Muscle layer of duodenum (tissue), 2 donors: ENCODE results near the gene MAOA.

ENCODE experiments used
- H3K27ac ChIP-seq: one replicate; pipeline ENCODE4 v1.7.0; 2013; ENCODE audit warnings: mild to moderate bottlenecking, low read length
- H3K27me3 ChIP-seq: one replicate; pipeline ENCODE4 v1.7.0; 2013; ENCODE audit warnings: low read depth, mild to moderate bottlenecking, control low read depth, low read length
- H3K36me3 ChIP-seq, 2 donors: one replicate each; pipeline ENCODE4 v1.7.0; 2013; ENCODE audit warnings: low read length in 2 of 2, control low read depth in 1 of 2, mild to moderate bottlenecking in 1 of 2; ENCODE audit not compliant: insufficient read depth in 2 of 2, control insufficient read depth in 1 of 2
- H3K4me1 ChIP-seq, 2 donors: one replicate each; pipeline ENCODE4 v1.7.0; 2013; ENCODE audit warnings: low read length in 2 of 2, mild to moderate bottlenecking in 2 of 2, control low read depth in 1 of 2, moderate library complexity in 1 of 2; ENCODE audit not compliant: insufficient read depth in 2 of 2, control insufficient read depth in 1 of 2
- H3K4me3 ChIP-seq, 2 donors: one replicate each; pipeline ENCODE4 v1.7.0; 2013; ENCODE audit warnings: low read length in 2 of 2, low read depth in 1 of 2, mild to moderate bottlenecking in 1 of 2
- H3K9me3 ChIP-seq, 2 donors: one replicate each; pipeline ENCODE4 v1.7.0; 2013; ENCODE audit warnings: low read length in 2 of 2, control low read depth in 1 of 2, mild to moderate bottlenecking in 1 of 2; ENCODE audit not compliant: control insufficient read depth in 1 of 2
- donor health status: healthy.

The MAOA gene

GRCh38 chrX:43693602-43694406 is 37.7 kb downstream of the MAOA start:
- Histone ChIP-seq H3K4me1 (peaks cover 0 to 15% of the 10 kb centered on the region in 2 donors), H3K27me3 (no peaks in the 10 kb centered on the region), H3K27ac (peak overlapping the region; percentile 14), H3K9me3 (no peaks in the 10 kb centered on the region), H3K36me3 (peaks cover 0 to 4% of the 10 kb centered on the region in 2 donors), H3K4me3 (no peak overlapping the region)

GRCh38 chrX:43699475-43699874 is 43.4 kb downstream of the MAOA start:
- no peaks in the 10 kb centered on the region for H3K27me3 ChIP-seq
- H3K27ac ChIP-seq = no peak overlapping the region
- H3K4me1 ChIP-seq = peaks cover 0 to 22% of the 10 kb centered on the region in 2 donors
- H3K4me3 ChIP-seq = no peak overlapping the region
- H3K9me3 ChIP-seq = no peaks in the 10 kb centered on the region
- no peaks in the 10 kb centered on the region for H3K36me3 ChIP-seq

- Histone ChIP-seq H3K9me3 (no peaks in the 10 kb centered on the region), H3K36me3 (no peaks in the 10 kb centered on the region), H3K4me1 (peaks cover 0 to 24% of the 10 kb centered on the region in 2 donors), H3K27me3 (no peaks in the 10 kb centered on the region), H3K4me3 (no peak overlapping the region), H3K27ac (peak overlapping the region; percentile 71)
Measured at GRCh38 chrX:43702079-43702524, 46.0 kb downstream of the MAOA start.

- Histone ChIP-seq H3K36me3 (no peaks in the 10 kb centered on the region), H3K9me3 (no peaks in the 10 kb centered on the region), H3K27me3 (no peaks in the 10 kb centered on the region), H3K4me3 (no peak overlapping the region), H3K4me1 (peaks cover 0 to 24% of the 10 kb centered on the region in 2 donors), H3K27ac (peak overlapping the region; percentile 71)
Measured at GRCh38 chrX:43702660-43703059, 46.6 kb downstream of the MAOA start.

GRCh38 chrX:43703211-43703791 is 47.2 kb downstream of the MAOA start:
- Histone ChIP-seq H3K27me3 (no peaks in the 10 kb centered on the region), H3K9me3 (no peaks in the 10 kb centered on the region), H3K36me3 (no peaks in the 10 kb centered on the region), H3K4me3 (peak overlapping the region in 1 of 2 donors; percentile 8), H3K27ac (peak overlapping the region; percentile 71), H3K4me1 (peaks cover 0 to 24% of the 10 kb centered on the region in 2 donors)

GRCh38 chrX:43706786-43707370 is 50.8 kb downstream of the MAOA start:
- Histone ChIP-seq H3K36me3 (no peaks in the 10 kb centered on the region), H3K27me3 (no peaks in the 10 kb centered on the region), H3K4me1 (peaks cover 0 to 19% of the 10 kb centered on the region in 2 donors), H3K4me3 (no peak overlapping the region), H3K27ac (peak overlapping the region; percentile 80), H3K9me3 (no peaks in the 10 kb centered on the region)

- peak overlapping the region; percentile 80 for H3K27ac ChIP-seq
Measured at GRCh38 chrX:43707812-43708548, 51.9 kb downstream of the MAOA start.

GRCh38 chrX:43716144-43716543 is 60.0 kb downstream of the MAOA start:
- Histone ChIP-seq H3K4me3 (no peak overlapping the region), H3K9me3 (peaks cover 0 to 2% of the 10 kb centered on the region in 2 donors), H3K27ac (no peak overlapping the region), H3K27me3 (no peaks in the 10 kb centered on the region), H3K4me1 (no peaks in the 10 kb centered on the region), H3K36me3 (no peaks in the 10 kb centered on the region)

More at GRCh38 chrX:43707812-43708548, 51.9 kb downstream of the MAOA start:
- H3K27me3 ChIP-seq = no peaks in the 10 kb centered on the region
- no peaks in the 10 kb centered on the region for H3K9me3 ChIP-seq
- peaks cover 0 to 15% of the 10 kb centered on the region in 2 donors for H3K4me1 ChIP-seq
- H3K4me3 ChIP-seq = no peak overlapping the region
- H3K36me3 ChIP-seq = no peaks in the 10 kb centered on the region

- Histone ChIP-seq H3K36me3 (no peaks in the 10 kb centered on the region), H3K4me3 (no peak overlapping the region), H3K27ac (no peak overlapping the region), H3K9me3 (peaks cover 0 to 2% of the 10 kb centered on the region in 2 donors), H3K27me3 (no peaks in the 10 kb centered on the region), H3K4me1 (no peaks in the 10 kb centered on the region)
Measured at GRCh38 chrX:43716696-43717095, 60.6 kb downstream of the MAOA start.

- no peak overlapping the region for H3K27ac ChIP-seq
- no peaks in the 10 kb centered on the region for H3K27me3 ChIP-seq
- H3K36me3 ChIP-seq = no peaks in the 10 kb centered on the region
Measured at GRCh38 chrX:43717161-43717560, 61.1 kb downstream of the MAOA start.

GRCh38 chrX:43718081-43718480 is 62.0 kb downstream of the MAOA start:
- Histone ChIP-seq H3K9me3 (peaks cover 0 to 2% of the 10 kb centered on the region in 2 donors), H3K4me1 (no peaks in the 10 kb centered on the region), H3K27ac (no peak overlapping the region), H3K36me3 (no peaks in the 10 kb centered on the region), H3K4me3 (no peak overlapping the region), H3K27me3 (no peaks in the 10 kb centered on the region)

More at GRCh38 chrX:43717161-43717560, 61.1 kb downstream of the MAOA start:
- H3K4me3 ChIP-seq = no peak overlapping the region
- no peaks in the 10 kb centered on the region for H3K4me1 ChIP-seq
- H3K9me3 ChIP-seq = peaks cover 0 to 2% of the 10 kb centered on the region in 2 donors
